CD4-positive, alpha-beta T cell (primary cell): ENCODE data around the gene SYAP1. TPM values are rescaled to one million over a fixed set of nuclear protein-coding genes. Genes with fewer than 3 reads are reported as not detected.

Source experiments
- ATAC-seq: fragments of 200-7000 bp; cut with Tn5 transposase; one replicate; pipeline ENCODE4 v1.10.0; 2022; ENCODE audit warnings: mild to moderate bottlenecking; ENCODE audit not compliant: poor library complexity
- CTCF ChIA-PET: fragments of 350-600 bp; sonication (Branson Sonifier 250); formaldehyde crosslinking; loops from one replicate; lab custom pipeline; 2021; ENCODE audit warnings: antibody characterized with exemption, inconsistent platforms; lab: Charles Lee
- POLR2A ChIA-PET: fragments of 350-600 bp; sonication (Branson Sonifier 250); formaldehyde crosslinking; loops from one replicate; lab custom pipeline; 2021; ENCODE audit warnings: antibody characterized with exemption, inconsistent platforms; lab: Charles Lee
- DNase-seq, 14 experiments: peaks; one replicate each; pipeline ENCODE4 v3.0.0-alpha.2; 2013 to 2020; ENCODE audit warnings: mixed read lengths in 2 of 14
- H3K27ac ChIP-seq, 2 donors: one replicate each; pipeline versions ENCODE4 v1.5.1 to v1.7.0; 2013; ENCODE audit warnings: low read length in 2 of 2, low read depth in 1 of 2, mild to moderate bottlenecking in 1 of 2
- H3K27me3 ChIP-seq, 2 experiments: 1 replicate in 1 of 2; 2 replicates in 1 of 2; pipeline versions ENCODE4 v1.6.1 to v1.7.0; 2013; ENCODE audit warnings: low read length in 2 of 2, control low read depth in 1 of 2, mild to moderate bottlenecking in 1 of 2, moderate library complexity in 1 of 2; ENCODE audit not compliant: insufficient read depth in 2 of 2, control insufficient read depth in 1 of 2
- H3K36me3 ChIP-seq: one replicate; pipeline ENCODE4 v1.6.1; 2013; ENCODE audit warnings: low read length, control low read depth; ENCODE audit not compliant: insufficient read depth
- H3K4me1 ChIP-seq: one replicate; pipeline ENCODE4 v1.6.1; 2013; ENCODE audit warnings: low read length, control low read depth; ENCODE audit not compliant: insufficient read depth
- H3K4me3 ChIP-seq: one replicate; pipeline ENCODE4 v1.5.1; 2013; ENCODE audit warnings: mild to moderate bottlenecking, low read length, moderate library complexity
- H3K9me3 ChIP-seq, 2 experiments: 1 replicate in 1 of 2; 2 replicates in 1 of 2; pipeline versions ENCODE4 v1.6.1 to v1.7.0; 2013; ENCODE audit warnings: low read length in 2 of 2, mild to moderate bottlenecking in 2 of 2, control low read depth in 1 of 2, moderate library complexity in 1 of 2; ENCODE audit not compliant: control insufficient read depth in 1 of 2, insufficient read depth in 1 of 2
- H3K27ac Mint-ChIP-seq: one replicate; pipeline ENCODE4 v1.8.0; 2020; ENCODE audit warnings: mixed read lengths
- H3K27me3 Mint-ChIP-seq: one replicate; pipeline ENCODE4 v1.8.0; 2021; ENCODE audit warnings: mixed read lengths
- H3K36me3 Mint-ChIP-seq: one replicate; pipeline ENCODE4 v1.8.0; 2021; ENCODE audit warnings: low read depth, mixed read lengths
- H3K4me1 Mint-ChIP-seq: one replicate; pipeline ENCODE4 v1.8.0; 2021; ENCODE audit warnings: low read depth, mixed read lengths
- H3K4me3 Mint-ChIP-seq: one replicate; pipeline ENCODE4 v1.8.0; 2020; ENCODE audit warnings: mild to moderate bottlenecking, mixed read lengths
- H3K9me3 Mint-ChIP-seq: one replicate; pipeline ENCODE4 v1.8.0; 2020; ENCODE audit warnings: mixed read lengths
- CTCF ChIP-seq: fragments of 200-600 bp; IDR thresholded peaks from one replicate; pipeline ENCODE4 v1.8.0; 2022; ENCODE audit warnings: antibody characterized with exemption, mild to moderate bottlenecking
- intact Hi-C, 2 experiments: fragments of 100-400 bp; cut with DNase I in 1 of 2; cut with micrococcal nuclease in 1 of 2; formaldehyde crosslinking; loops; one replicate each; pipeline versions ENCODE4 v1.15.1 to v1.9.0; 2023 to 2025; cut with DNase I, micrococcal nuclease
- total RNA-seq, 174 experiments: library from RNA in 2 of 174; stranded (reverse) in 2 of 174; gene quantifications; one replicate each; pipeline ENCODE4 v1.2.3 and lab custom pipeline; 2021 to 2026

Gene SYAP1
- total RNA-seq, 2 experiments from 2014 or later: 60.2 to 65.2 TPM

- TF ChIP-seq CTCF: no peak
- Mint-ChIP-seq H3K27me3 (no peaks in the 10 kb centered on the region), H3K4me1 (peaks cover 14% of the 10 kb centered on the region), H3K9me3 (no peaks in the 10 kb centered on the region), H3K4me3 (no peak overlapping the region), H3K36me3 (peaks cover 33% of the 10 kb centered on the region), H3K27ac (no peak overlapping the region)
- Histone ChIP-seq H3K9me3 (no peaks in the 10 kb centered on the region), H3K4me3 (no peak overlapping the region), H3K27me3 (no peaks in the 10 kb centered on the region), H3K27ac (no peak overlapping the region), H3K36me3 (peaks cover 3% of the 10 kb centered on the region), H3K4me1 (no peaks in the 10 kb centered on the region)
- ATAC-seq (no peak), DNase-seq (no peak)
- POLR2A ChIA-PET: no interaction called here
- intact Hi-C loops: no loop called here
- CTCF ChIA-PET: no interaction called here
Observed at GRCh38 chrX:16797358-16797757, 77.9 kb downstream of the SYAP1 start.

GRCh38 chrX:16797841-16798240 is 78.4 kb downstream of the SYAP1 start:
- ATAC-seq: no peak
- peaks cover 35% of the 10 kb centered on the region for H3K36me3 Mint-ChIP-seq
- no peaks in the 10 kb centered on the region for H3K9me3 Mint-ChIP-seq
- no peaks in the 10 kb centered on the region for H3K27me3 Mint-ChIP-seq
- ChIA-PET POLR2A (no interaction called here), CTCF (interaction anchor here (0.8 kb wide), 1 partner anchor 30 kb away, joined by 3 read pairs; no protein-coding TSS in a partner anchor)
- H3K27ac Mint-ChIP-seq: no peak overlapping the region
- no peak overlapping the region for H3K27ac ChIP-seq
- H3K27me3 ChIP-seq: no peaks in the 10 kb centered on the region
- no peak overlapping the region for H3K4me3 Mint-ChIP-seq
- H3K36me3 ChIP-seq: peaks cover 3% of the 10 kb centered on the region
- H3K4me1 Mint-ChIP-seq: peaks cover 14% of the 10 kb centered on the region
- no peaks in the 10 kb centered on the region for H3K9me3 ChIP-seq
- DNase-seq: no peak
- no peak for TF ChIP-seq CTCF
- no peaks in the 10 kb centered on the region for H3K4me1 ChIP-seq
- no peak overlapping the region for H3K4me3 ChIP-seq
- intact Hi-C loops: no loop called here

- peaks cover 22% of the 10 kb centered on the region for H3K4me1 Mint-ChIP-seq
- no peaks in the 10 kb centered on the region for H3K9me3 Mint-ChIP-seq
- no peak overlapping the region for H3K27ac Mint-ChIP-seq
- intact Hi-C loops: no loop called here
- Histone ChIP-seq H3K4me3 (no peak overlapping the region), H3K27me3 (no peaks in the 10 kb centered on the region), H3K4me1 (no peaks in the 10 kb centered on the region), H3K27ac (no peak overlapping the region), H3K36me3 (no peaks in the 10 kb centered on the region), H3K9me3 (no peaks in the 10 kb centered on the region)
- no peak for TF ChIP-seq CTCF
- ChIA-PET CTCF (no interaction called here), POLR2A (no interaction called here)
- peaks cover 15% of the 10 kb centered on the region for H3K36me3 Mint-ChIP-seq
- no peak for DNase-seq
- H3K27me3 Mint-ChIP-seq: no peaks in the 10 kb centered on the region
- ATAC-seq: no peak
- H3K4me3 Mint-ChIP-seq: no peak overlapping the region
Observed at GRCh38 chrX:16804923-16805464, 85.6 kb downstream of the SYAP1 start.
